ENCODE results near the gene SH3PXD2A. TPM values are rescaled to one million over a fixed set of nuclear protein-coding genes. Genes with fewer than 3 reads are reported as not detected.

Gene SH3PXD2A
- total and polyA plus RNA-seq, 10 of the 15 experiments (the other 5 are each of a cell fraction or from before 2014, with no cell fraction given): 0.63 to 14.0 (median 4.4) TPM

GRCh38 chr10:103843045-103843444 lies 12.3 kb downstream of the SH3PXD2A start:
- H3K79me2 ChIP-seq (ENCODE audit: control insufficient read depth, insufficient read depth, low read length): no peaks in the 10 kb centered on the region
- ChIA-PET RAD21 (ENCODE audit: unreplicated experiment) (interaction anchor here (0.8 kb wide), 1 partner anchor 130 kb away, joined by 3 read pairs; no protein-coding TSS in a partner anchor), POLR2A (no interaction called here), SMC1A (ENCODE audit: uncharacterized antibody, unreplicated experiment) (interaction anchor here (1.7 kb wide), 1 partner anchor 131 kb away, joined by 4 read pairs; no protein-coding TSS in a partner anchor), CTCF (interaction anchor here (1.0 kb wide), 1 partner anchor 156 kb away, joined by 3 read pairs; no protein-coding TSS in a partner anchor)
- 24% methylated on average over 3 of the region's 3 CpGs for WGBS (ENCODE audit: insufficient coverage, insufficient replicate concordance, low lambda C conversion rate, missing lambda C conversion rate)
- H4K20me1 ChIP-seq (ENCODE audit: control insufficient read depth, insufficient read depth): no peaks in the 10 kb centered on the region
- intact Hi-C loops (cut with micrococcal nuclease; ENCODE audit: unreplicated experiment) (no loop called here), in situ Hi-C loops (cut with MboI) (no loop called here)
- H2AFZ ChIP-seq (ENCODE audit: control insufficient read depth, low read depth, low read length): no peak overlapping the region
- FAIRE-seq (no peak), ATAC-seq (no peak), DNase-seq (ENCODE audit: low read depth, low spot score) (no peak)
- H3K27ac ChIP-seq (ENCODE audit: control insufficient read depth, insufficient read depth): no peak overlapping the region
- H3K9me3 ChIP-seq (replicated peaks; ENCODE audit: control insufficient read depth, insufficient read depth, low read length): no peaks in the 10 kb centered on the region
- H3K9ac ChIP-seq (ENCODE audit: control insufficient read depth, insufficient read depth, low read length): no peak overlapping the region
- TF ChIP-seq KLF5 (IDR thresholded peaks at IDR 0.05; ENCODE audit: partially characterized antibody): no peak
- no peak for TF ChIP-seq RBBP5 (conservative IDR thresholded peaks at IDR 0.05)
- TF ChIP-seq BACH1 (IDR thresholded peaks at IDR 0.05; ENCODE audit: borderline replicate concordance): no peak
- no peak for TF ChIP-seq ATF3 (IDR thresholded peaks at IDR 0.05; ENCODE audit: borderline replicate concordance, extremely low read depth, low read depth, low read length)
- no peak for TF ChIP-seq IKZF2 (IDR thresholded peaks at IDR 0.05)
- TF ChIP-seq POLR2AphosphoS5 (IDR thresholded peaks at IDR 0.05; ENCODE audit: low read length): no peak
- no peak for TF ChIP-seq FOS (IDR thresholded peaks at IDR 0.05; ENCODE audit: borderline replicate concordance, extremely low read depth, insufficient read length)
- TF ChIP-seq HSF1 (IDR thresholded peaks at IDR 0.05; ENCODE audit: low read depth, low read length): no peak
- TF ChIP-seq ZSCAN29 (IDR thresholded peaks at IDR 0.05): no peak
- H3K27me3 ChIP-seq (replicated peaks in 1 of 2; ENCODE audit: control insufficient read depth in 2 of 2, insufficient read depth in 2 of 2, low read length in 1 of 2): no peaks in the 10 kb centered on the region
- H3K36me3 ChIP-seq (ENCODE audit: control insufficient read depth in 2 of 2, insufficient read depth in 2 of 2, low read length in 1 of 2): no peaks in the 10 kb centered on the region
- no TSS peak for BruUV-seq (replicated peaks)
- H3K4me1 ChIP-seq (ENCODE audit: control insufficient read depth, insufficient read depth, low read length): no peaks in the 10 kb centered on the region
- H3K4me3 ChIP-seq: no peak overlapping the region
- no peak overlapping the region for H3K4me2 ChIP-seq (ENCODE audit: control insufficient read depth, insufficient read depth)

Measured in GM12878 (cell line).